ENCODE data around the gene CDKN2D.
"Not testable (repeated sequence)": the region's sequence is repeated elsewhere in the genome, so short reads cannot be mapped to it uniquely, and the experiment has no call there.

GRCh38 chr19:10526887-10527286 is 41.9 kb downstream of the CDKN2D start:
- not testable (repeated sequence) for TF ChIP-seq CTCF (conservative IDR thresholded peaks at IDR 0.05); ZFX (IDR thresholded peaks at IDR 0.05)
